Activated gamma-delta T cell treated with Interleukin-2 at 50 U/mL for 16 hours (primary cell): ENCODE data around the gene DNAAF1.

Source experiments
- DNase-seq: peaks from one replicate; pipeline ENCODE4 v3.0.0-alpha.2; 2020

DNAAF1 gene

DNA sequence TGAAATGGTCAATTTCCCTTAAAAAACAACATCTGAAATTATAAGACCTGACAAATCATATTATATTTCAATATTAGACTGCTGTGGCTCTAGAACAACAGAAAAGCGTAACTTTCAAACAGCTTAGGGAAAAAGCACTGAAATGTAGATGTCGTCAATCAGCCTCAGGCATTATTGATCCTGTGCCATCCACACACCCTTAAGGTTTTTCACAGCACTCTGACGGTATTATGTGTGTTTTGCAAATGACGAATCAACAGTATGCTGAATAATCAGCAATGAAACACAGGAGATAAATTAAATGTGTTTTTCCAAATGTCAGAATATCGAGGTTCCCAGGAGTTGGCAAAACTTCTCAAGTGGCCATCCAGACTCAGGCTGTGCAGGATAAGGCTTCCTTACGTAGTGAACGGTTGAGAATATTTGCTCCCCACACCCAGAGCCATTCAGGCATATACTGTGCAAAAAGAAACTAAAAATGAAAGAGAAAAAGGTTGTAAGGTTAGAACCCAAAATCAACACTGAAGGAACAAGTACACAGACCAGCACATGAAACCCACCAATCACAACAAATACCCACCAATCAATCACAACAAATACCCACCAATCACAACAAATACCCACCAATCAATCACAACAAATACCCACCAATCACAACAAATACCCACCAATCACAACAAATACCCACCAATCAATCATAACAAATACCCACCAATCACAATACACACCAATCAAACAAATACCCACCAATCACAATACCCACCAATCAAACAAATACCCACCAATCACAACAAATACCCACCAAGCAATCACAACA, 20.6 kb upstream of the DNAAF1 start:
- DNase-seq: no peak

DNA sequence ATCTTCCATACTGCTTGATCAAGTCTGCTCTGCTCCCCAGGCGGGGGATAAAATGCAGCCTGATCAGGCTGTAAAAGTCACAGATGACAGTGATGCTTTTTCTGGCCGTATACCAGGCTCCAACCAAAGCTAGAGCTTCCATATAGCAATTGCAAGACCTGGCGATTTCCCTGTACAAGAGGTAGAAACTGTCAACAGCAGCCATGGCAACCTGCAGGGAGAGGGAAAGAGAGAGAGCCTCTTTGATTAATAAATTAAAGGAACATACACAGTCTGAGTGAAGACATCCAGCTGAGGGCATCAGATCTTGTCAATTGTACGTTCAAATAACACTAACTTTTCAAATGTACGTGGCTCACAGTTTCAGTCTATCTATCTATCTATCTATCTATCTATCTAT, 14.0 kb upstream of the DNAAF1 start:
- no peak for DNase-seq

DNA sequence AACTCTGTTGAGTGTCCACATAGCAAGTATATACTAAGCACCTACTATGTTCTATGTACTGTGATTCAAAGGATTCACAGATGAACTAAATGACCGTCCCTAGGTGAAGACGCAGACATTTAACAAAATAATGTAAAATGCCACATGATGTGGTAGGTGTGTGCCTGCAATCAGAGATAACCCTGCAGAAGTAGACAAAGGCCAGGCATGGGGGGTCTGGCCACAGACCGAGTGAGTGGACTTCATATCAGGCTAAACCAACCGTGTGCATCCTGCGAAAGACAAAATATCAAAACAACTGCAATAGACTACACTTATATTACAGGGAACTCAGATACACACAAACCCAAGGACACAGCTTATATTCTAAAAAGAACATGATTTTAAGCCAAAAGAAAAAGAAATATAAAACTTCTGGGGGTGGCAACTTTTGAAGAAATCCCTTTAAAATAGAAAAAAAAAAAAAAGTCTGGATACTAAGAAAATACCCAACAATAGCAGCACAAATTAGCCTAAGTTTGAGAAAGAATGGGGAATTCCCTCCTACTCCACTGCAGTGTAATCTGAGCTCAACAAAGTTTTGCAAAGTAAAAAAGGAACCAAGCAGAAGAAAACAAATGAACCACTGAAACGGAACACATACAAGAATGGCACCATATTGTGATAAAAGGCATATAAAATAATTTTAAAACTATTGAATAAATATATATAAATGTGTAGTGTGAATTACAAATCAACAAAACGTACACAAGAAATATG, 12.4 kb upstream of the DNAAF1 start:
- DNase-seq: no peak

DNA sequence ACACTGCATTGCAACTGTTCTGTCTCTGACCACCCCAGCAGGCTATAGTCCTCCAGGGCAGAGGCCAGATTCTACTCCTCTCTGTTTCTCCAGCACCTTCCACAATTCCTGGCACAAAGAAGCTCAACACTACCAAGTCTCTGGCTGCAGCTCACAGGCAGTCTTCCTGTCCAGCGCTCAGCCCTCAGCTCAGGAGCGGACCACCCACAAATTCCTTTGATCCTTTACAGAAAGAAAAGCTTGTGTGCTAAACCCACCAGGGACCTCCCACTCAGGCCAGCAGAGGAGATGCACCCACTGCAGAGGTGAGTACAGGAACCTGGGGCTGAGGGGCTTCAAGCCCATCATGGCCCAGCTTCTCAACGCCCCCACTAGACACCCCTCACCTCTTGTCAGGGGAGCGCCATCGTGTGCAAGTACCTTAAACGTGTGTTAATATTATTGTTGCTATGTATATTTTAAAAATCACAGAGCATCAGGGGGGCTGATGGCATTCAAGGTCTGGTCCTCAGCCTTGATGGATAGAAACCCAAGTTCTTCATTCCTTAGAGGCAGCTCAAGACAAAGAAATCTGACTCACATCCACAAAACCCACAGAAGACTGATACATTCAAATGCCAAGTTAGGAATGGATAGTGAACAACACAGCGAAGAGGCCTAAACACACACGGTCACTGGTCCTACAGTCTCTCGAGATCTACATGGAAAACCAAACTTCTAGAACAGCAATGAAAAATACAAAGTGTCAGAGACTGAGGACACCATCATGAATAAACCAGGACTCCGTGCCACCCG, 8.6 kb upstream of the DNAAF1 start:
- no peak for DNase-seq

DNA sequence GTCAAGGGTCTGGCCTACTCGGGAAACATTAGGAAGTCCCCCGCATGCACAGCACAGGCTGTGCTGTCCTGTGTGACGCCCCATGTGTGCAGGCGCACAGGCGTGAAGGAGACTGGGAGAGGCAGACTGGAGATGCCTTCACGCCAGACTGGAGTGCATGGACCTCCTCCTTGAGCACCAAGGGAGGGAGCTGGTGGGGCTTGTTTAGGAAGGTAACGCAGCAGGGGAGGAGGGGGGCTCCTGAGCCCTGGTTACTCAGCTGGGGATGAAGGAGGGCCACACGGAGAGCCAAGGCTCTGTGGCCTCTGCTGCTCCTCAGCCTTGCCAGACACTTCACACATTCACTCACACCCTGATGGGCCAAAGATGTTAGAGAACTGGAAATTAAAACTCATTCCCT, 7.8 kb upstream of the DNAAF1 start:
- no peak for DNase-seq

DNA sequence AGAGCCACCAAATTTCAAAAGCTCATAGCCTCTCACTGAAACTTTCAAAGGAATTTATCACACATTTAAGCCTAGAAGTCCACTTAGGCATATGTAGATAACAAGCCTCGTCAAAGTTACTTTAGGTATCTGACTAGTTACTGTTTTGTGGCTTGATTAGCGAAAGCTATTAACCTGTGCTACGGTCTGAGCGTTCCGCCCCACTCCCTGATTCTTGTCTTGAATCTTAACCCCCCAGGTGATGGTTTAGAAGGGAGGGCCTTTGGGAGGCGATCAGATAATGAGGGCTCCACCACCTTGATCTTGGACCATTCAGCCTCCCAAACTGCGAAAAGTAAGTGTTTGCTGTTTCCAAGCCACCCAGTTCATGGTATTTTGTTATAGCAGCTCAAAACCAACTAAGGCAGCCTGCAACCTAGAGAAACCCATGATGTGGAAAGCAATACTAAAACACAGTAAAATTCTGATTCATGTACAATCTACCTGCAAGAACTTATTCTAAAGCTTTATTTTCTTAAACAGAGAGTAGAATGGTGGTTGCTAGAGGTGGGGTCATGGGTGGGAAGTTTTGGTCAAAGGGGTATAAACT, 7.2 kb upstream of the DNAAF1 start:
- DNase-seq: no peak

DNA sequence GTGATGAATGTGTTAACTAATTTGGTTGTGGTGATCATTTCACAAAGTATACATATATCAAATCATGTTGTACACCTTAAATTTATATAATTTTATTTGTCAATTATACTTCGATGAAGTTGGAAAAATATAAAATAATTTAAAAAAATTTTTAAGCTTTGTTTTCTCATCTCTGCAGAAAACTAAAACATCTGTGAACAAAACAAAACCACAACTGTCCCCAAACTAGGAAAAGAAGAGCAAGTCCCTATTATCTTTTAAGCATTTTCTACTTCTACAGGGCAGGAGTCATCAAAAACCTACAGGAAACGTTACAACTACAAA, 6.6 kb upstream of the DNAAF1 start:
- DNase-seq: no peak

DNA sequence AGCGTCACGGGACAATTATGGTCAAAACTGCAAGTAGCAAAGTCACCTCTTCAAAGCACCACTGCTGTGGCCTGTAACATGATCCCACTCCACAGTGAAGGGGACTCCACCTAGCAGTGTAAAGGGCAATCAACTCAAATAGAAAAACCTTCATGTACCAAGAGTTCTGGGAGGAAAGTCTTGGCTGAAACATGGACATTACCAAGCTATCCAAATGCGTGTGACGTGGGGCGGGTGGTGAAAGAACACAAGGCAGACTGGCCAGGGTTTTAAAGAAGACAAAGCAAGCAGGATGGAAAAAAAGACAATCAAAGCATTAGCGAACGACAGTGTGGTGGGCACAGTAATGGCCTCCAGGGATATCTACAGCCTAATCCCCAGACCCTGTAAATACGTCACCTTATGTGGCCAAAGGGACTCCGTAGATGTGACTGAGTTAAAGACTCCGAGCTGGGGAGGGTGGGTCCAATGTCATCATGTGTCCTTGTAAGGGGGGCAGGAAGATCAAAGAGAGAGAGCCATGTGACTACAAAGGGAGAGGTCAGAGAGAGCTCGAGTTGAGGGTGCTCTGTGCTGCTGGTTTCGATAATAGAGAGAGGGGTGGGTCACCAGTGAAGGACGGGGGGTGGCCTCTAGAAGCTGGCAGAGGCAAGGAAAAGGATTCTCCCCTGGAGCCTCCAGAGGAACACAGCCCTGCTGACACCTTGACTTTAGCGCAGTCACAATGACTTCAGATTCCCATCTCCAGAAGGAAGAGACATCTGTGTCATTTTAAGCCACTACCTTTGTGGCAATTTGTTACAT, 6.1 kb upstream of the DNAAF1 start:
- no peak for DNase-seq

DNA sequence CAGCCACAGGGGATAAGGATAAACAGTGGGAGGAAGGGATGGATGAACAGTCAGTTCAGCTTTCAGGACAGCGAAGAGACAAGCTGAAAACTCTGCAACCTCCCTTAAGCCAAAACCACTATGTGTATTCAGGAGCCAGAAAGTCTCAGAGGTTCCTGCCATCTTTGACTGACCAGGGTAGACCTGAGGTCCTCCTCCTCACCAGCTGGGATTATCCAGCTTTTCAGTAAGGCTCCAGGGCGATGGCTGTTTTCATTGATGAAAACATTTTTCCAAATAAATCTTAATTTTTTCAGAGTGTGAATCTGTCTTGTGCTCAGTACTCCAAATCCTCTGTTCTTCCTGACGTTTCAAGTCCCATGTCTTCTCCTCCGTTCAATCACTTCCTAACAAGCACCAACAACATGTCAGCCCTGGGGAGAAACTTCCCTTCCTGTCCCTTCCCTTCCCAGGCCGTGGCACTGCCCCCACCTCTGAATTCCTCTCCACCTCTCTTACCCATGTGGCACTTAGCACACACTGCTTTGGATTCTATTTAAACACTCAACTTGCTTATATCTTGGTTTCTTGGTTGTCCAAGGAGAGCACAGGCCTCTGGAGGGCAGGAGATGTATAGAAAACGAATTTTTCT, 5.4 kb upstream of the DNAAF1 start:
- DNase-seq: no peak

DNA sequence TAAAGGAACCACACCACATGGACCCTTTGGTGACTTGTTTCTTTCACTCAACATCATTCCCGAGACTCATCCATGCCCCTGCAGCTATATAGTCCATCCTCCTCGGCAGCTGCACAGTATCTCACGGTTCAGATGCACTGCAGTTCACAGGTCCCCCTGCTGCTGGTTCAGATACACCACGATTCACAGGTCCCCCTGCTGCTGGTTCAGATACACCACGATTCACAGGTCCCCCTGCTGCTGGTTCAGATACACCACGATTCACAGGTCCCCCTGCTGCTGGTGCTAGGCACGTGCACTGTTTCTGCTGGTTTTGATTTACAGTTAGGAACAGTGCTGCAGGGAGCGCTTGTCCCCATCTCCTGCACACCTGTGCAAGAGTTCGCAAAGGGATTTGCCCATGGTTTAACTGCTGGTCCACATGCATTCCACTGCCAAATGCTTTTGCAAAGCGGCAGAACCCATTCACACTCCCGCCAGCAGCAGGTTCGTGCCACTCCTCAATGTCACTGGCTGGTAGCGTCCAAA, 3.9 kb upstream of the DNAAF1 start:
- DNase-seq: no peak

DNA sequence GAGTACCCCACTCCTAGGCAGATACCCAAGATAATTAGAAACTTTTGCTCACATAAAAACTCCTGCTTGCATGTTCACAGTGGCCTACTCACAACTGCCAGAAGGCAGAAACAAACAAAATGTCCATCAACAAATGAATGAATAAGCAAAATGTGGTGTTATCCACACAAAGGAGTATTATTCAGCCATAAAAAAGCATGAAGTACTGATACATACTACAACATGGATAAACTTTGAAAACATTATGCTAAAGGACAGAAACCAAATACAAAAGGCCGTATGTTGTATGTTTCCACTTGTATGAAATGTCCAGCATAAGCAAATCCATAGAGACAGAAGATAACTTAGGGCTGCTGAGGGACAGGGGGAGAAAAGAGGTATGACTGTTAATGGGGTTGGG, 2.0 kb upstream of the DNAAF1 start:
- no peak for DNase-seq

DNA sequence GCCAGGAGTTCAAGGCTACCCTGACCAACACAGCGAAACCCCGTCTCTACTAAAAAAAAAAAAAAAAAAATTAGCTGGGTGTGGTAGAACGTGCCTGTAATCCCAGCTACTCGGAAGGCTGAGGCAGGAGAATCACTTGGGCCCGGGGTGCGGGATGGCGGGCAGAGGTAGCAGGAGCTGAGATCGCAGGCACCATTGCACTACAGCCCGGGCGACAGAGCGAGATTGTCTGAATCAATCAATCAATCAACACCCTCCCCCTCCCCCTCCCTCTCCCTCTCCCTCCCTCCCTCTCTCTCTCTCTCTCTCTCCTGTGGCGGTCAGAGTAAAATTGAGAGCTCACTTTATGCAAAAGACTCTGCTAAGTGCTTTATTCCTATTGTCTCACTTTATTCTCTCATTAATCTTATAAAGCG, 1.3 kb upstream of the DNAAF1 start:
- DNase-seq: no peak

DNA sequence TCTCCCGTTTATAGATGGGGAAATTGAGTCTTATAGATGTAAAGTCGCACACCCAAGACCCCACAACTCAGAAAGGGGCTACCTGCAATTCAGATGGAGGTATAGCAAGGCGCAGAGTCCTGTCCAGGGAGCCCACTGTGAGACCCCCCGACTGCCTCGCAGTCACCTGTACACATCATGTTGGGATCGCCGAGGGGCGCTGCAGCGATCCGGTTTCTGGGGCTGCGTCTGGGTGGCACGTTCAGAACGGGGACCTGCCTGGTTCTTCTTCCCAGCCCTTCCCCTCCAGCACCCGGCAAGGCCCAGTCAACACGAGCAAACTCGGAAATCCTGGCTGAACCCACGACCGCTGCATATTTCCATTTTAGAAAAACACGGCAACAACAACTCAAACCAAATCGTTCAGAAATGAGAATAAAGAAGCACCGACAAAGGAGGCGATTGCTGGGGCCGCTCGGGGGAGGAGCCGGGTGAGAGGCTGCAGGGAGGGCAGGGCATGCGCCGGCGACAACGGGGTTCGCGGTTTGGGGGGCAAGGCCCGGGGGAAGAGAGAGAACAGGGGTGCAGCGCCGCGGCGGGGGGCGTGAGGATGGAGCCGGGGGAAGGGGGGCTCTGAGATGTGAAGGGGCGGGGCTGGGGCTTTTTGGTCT, 774 bp upstream of the DNAAF1 start:
- peak; percentile 43 for DNase-seq

DNA sequence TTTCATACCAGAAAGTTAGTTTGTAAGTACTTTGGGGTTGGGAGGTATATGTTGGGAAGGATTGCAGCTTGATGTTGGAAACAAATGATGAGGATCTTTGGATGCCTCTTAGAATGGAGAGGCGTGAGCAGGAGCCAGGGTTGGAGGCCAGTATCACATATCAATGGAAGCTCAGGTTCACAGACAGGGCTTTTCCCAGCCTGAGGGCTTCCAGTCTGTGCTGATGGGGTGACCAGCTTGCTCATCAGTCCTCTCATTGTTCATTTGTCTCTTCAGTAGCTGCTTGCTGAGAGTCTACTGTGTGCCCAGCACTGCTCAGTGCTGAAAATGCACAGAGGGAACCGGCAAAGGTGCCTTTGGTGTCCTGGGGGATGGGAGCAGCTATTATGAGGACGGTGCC, 5.8 kb downstream of the DNAAF1 start:
- DNase-seq: no peak

DNA sequence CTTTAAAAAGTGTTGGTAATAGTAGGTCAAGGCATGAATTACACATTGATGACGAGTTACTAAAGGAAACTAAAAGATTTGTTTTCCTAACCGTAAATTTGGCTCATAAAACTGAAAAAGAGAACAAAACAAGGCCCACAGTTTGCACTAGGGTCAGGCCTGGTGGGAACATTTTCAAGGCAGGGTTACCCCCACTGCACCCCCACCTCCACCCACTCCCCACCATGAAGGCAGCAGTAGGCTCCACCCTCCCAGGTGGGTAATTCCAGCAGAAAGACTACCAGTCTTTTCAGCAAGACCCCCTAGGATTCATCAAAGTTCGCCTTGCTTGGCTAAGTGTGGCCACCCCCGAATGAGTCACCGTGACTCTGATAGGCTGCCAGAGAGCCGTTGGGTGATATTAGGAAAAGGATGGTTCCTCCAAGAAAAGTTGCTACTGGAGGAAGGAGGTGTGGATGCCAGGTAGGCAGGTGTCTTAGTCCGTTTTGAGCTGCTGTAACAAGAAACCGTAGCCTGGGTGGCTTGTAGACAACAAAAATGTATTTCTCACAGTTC, 8.6 kb downstream of the DNAAF1 start:
- DNase-seq: no peak

DNA sequence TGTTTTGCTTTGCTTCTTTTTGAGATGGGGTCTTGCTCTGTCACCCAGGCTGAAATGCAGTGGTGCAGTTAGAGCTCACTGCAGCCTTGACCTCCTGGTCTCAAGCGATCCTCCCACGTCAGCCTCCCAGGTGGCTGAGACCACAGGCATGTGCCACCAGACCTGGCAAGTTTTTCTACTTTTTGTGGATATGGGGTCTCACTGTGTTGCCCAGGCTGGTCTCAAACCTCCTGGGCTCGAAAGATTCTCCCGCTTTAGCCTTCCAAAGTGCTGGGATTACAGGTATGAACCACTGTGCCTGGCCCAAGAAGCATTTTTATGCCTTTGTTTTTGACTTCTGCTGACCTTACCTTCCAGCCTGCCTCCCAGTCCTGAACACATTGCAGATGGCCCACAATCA, 10.1 kb downstream of the DNAAF1 start:
- DNase-seq: no peak

DNA sequence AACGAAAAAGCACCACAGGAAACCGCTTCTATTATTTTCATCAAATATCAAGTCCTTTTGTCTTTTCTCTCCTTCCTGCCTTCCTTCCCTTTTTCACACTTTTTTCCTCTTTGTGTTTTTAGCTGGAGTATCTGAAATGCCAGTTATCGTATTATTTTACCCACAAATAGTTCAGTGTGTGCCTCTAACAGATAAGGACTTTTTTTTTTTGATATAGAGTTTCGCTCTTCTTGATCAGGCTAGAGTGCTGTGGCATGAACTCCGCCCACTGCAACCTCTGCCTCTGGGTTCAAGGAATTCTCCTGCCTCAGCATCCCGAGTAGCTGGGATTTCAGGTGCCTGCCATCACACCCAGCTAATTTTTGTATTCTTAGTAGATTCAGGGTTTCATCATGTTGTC, 10.7 kb downstream of the DNAAF1 start:
- DNase-seq: no peak

DNA sequence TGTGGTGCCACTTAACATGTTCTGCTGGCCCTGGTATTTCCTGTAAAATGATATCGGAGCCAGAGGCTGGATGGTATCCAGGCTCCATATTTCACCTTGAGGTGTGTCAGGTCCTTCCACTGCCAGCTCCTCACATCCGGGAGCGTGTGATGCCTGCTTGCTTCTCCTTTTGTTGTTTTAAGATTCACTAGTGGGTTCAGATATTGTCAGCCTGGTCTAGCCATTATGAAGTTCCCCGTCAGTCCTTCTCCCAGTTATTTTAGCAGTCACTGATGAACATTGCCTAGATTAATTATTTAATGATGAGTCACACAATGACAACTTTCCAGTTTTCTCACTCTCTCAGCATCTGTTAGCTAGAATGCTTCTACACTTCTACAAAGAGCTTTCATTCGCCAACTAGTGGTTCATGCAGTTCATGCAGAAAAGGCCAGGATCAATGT, 11.3 kb downstream of the DNAAF1 start:
- no peak for DNase-seq

DNA sequence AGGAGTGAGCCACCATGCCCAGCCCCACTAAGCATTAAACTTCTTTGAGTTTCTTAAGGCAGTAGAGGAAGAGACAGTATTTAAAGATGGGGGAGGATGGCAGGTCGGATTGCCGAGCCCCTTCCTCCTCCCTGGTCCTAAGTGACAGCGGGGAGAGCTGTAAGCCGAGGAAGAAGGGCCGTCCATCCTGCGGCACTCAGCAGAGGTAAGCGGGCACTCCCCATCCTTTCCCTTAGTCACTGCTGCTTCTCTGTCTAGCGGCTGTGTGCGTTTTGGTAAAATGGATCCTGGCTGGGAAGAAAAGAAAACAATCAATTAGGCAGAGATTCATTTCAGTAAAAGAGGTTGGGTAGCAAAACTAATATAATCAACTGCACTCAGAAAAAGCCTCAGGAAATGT, 13.9 kb downstream of the DNAAF1 start:
- no peak for DNase-seq

DNA sequence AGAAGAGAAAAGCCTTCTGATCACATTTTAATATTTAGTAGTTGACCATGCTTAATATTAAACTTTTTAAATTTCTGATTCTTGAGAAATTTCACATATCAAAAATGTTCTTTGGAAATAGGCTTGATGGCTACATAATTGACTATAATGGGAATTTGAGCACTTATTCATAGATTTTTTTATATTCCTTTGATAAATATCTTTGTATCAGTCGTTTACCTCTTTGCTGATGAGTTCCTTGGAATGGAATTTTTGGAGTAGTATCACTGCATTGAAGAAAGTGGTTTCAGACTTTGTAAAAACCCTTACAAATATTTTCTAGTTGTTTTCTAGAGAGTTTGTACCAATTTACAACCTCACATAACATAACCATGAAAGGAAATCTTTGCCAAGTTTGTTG, 14.7 kb downstream of the DNAAF1 start:
- DNase-seq: no peak

DNA sequence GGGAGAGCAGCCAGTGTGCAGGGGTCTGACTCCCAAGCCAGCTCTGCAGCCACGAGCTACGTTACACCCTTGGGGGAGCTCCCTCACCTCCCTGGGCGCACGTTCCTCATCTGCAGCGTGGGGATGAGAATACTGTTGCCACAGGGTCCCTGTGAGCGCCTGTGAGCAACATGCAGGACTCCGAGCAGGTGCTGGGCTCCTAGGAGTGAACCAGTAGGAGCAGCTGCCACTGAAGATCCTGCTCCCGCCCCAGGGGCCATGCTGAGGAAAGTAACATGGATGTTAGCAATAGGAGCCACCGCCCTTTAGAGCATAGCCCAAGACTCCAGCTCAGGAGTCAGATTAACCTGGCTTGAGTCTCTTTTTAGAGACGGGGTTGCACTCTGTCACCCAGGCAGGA, 15.9 kb downstream of the DNAAF1 start:
- no peak for DNase-seq
